DMS53 (cell line): Measurements from ENCODE around the gene ZBTB4.

Experiments
- DNase-seq: peaks from one replicate; lab custom pipeline; 2025; lab: John Stamatoyannopoulos, UW

Gene ZBTB4

GRCh38 chr17:7479213-7480088 is at the start of gene ZBTB4:
ZBTB4 (minus strand) TSS chr17:7479631; CDS start chr17:7466801, 12,830 bp downstream.
- DNase-seq = peak; percentile 82

- no peak for DNase-seq
Measured at GRCh38 chr17:7528842-7529241, 49.4 kb upstream of the ZBTB4 start.

- DNase-seq = peak; percentile 56
Measured at GRCh38 chr17:7523033-7523432, 43.6 kb upstream of the ZBTB4 start.

GRCh38 chr17:7515911-7516610 is 36.6 kb upstream of the ZBTB4 start:
- no peak for DNase-seq

GRCh38 chr17:7513850-7514419 is 34.5 kb upstream of the ZBTB4 start:
- DNase-seq = no peak

- no peak for DNase-seq
Measured at GRCh38 chr17:7512824-7513540, 33.6 kb upstream of the ZBTB4 start.

- DNase-seq = no peak
Measured at GRCh38 chr17:7512105-7512504, 32.7 kb upstream of the ZBTB4 start.

- DNase-seq = no peak
Measured at GRCh38 chr17:7511108-7511507, 31.7 kb upstream of the ZBTB4 start.

GRCh38 chr17:7509937-7510336 is 30.5 kb upstream of the ZBTB4 start:
- DNase-seq = no peak

GRCh38 chr17:7508846-7509245 is 29.4 kb upstream of the ZBTB4 start:
- DNase-seq = no peak

GRCh38 chr17:7508145-7508544 is 28.7 kb upstream of the ZBTB4 start:
- no peak for DNase-seq

GRCh38 chr17:7503521-7503920 is 24.1 kb upstream of the ZBTB4 start:
- DNase-seq = no peak

GRCh38 chr17:7502987-7503386 is 23.6 kb upstream of the ZBTB4 start:
- peak; percentile 47 for DNase-seq

GRCh38 chr17:7502171-7502847 is 22.9 kb upstream of the ZBTB4 start:
- no peak for DNase-seq

- DNase-seq = no peak
Measured at GRCh38 chr17:7501729-7502128, 22.3 kb upstream of the ZBTB4 start.

GRCh38 chr17:7499161-7499560 is 19.7 kb upstream of the ZBTB4 start:
- no peak for DNase-seq

GRCh38 chr17:7497636-7498035 is 18.2 kb upstream of the ZBTB4 start:
- DNase-seq = no peak

GRCh38 chr17:7497228-7497627 is 17.8 kb upstream of the ZBTB4 start:
- no peak for DNase-seq

- no peak for DNase-seq
Measured at GRCh38 chr17:7496470-7497183, 17.2 kb upstream of the ZBTB4 start.

GRCh38 chr17:7495906-7496434 is 16.5 kb upstream of the ZBTB4 start:
- DNase-seq = no peak

GRCh38 chr17:7493941-7494340 is 14.5 kb upstream of the ZBTB4 start:
- DNase-seq = no peak
